Measurements from ENCODE around the gene ST8SIA5.

- TF ChIP-seq ARID4B (CRISPR knock-in tag; IDR thresholded peaks at IDR 0.05; ENCODE audit: borderline replicate concordance): no peak
- TF ChIP-seq CTCF (IDR thresholded peaks at IDR 0.05): no peak
- no peak for TF ChIP-seq FOXP4 (CRISPR knock-in tag; IDR thresholded peaks at IDR 0.05)
- no peak for TF ChIP-seq TP53 (CRISPR knock-in tag; IDR thresholded peaks at IDR 0.05)
- TF ChIP-seq ATF1 (CRISPR knock-in tag; IDR thresholded peaks at IDR 0.05): no peak
- TF ChIP-seq SP1 (CRISPR knock-in tag; conservative IDR thresholded peaks at IDR 0.05): no peak
- TF ChIP-seq ZNF232 (CRISPR knock-in tag; IDR thresholded peaks at IDR 0.05): no peak
- no peak for TF ChIP-seq ZSCAN18 (CRISPR knock-in tag; IDR thresholded peaks at IDR 0.05)
- no peak for TF ChIP-seq HMGA2 (CRISPR knock-in tag; IDR thresholded peaks at IDR 0.05)
- TF ChIP-seq KAT7 (CRISPR knock-in tag; IDR thresholded peaks at IDR 0.05; ENCODE audit: borderline replicate concordance): no peak
- TF ChIP-seq ZNF416 (CRISPR knock-in tag; IDR thresholded peaks at IDR 0.05): no peak
- TF ChIP-seq STAT6 (CRISPR knock-in tag; conservative IDR thresholded peaks at IDR 0.05; ENCODE audit: low read depth): no peak
- no peak for TF ChIP-seq FOXJ3 (CRISPR knock-in tag; IDR thresholded peaks at IDR 0.05; ENCODE audit: borderline replicate concordance)
- TF ChIP-seq RORB (CRISPR knock-in tag; IDR thresholded peaks at IDR 0.05): no peak
Measured at GRCh38 chr18:46755315-46756024, 1.4 kb downstream of the ST8SIA5 start.
